Kidney glomerular epithelial cell (primary cell): ENCODE measurements around the gene CNTNAP2.

Experiments
- DNase-seq: peaks from one replicate; lab custom pipeline; 2025; lab: John Stamatoyannopoulos, UW

CNTNAP2 gene

DNA sequence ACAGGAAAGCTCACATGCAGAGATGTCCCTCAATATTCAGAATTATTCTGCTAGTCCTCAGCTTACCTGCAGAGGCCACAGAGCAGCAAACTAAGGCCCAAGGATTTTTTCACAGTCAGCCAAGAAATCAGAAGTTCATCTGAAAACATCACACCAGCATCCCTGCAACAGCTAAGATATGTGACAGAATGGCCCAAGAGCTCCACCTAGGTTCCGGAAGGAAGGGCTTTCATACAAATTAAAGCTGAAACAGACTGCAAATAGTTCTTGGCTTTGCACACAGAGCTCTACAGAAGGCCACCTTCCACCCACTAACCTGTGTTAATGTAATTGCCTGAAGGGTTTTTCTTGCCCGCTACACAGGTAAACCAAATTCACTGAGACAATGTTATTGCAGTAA, 2035.2 kb downstream of the CNTNAP2 start:
- DNase-seq = no peak

DNA sequence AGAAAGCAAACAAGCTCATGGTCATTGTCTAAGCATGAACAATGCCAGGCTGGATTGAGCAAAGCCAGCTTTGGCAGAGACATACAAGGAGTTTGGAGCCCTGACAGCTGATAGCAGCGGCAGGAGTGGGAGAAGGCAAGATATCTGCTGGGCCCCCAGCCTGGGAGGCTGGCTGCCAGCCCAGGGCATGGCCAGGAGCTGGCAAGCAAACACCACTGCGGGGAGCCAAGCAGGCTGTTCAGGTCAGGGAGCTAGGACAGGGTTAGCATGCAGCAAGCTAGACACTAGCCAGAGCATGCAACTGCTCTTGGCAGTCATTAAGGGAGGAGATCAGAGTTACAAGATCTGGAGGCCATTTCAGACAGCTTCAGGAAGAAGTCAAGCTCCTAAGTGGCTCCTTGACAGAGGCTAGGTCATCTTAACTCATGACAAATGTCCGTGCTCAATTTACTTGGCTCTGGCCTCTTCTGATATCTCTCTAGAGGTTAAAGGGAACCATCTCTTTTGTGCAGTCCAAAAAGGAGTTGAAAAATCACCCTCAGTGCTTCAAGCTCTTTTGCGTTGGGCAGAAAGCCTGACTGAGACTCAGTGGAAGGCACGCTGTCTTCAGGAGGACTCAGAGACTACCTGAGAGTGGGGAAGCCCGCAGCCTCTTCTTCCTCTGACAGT, 2037.1 kb downstream of the CNTNAP2 start:
- DNase-seq = no peak

DNA sequence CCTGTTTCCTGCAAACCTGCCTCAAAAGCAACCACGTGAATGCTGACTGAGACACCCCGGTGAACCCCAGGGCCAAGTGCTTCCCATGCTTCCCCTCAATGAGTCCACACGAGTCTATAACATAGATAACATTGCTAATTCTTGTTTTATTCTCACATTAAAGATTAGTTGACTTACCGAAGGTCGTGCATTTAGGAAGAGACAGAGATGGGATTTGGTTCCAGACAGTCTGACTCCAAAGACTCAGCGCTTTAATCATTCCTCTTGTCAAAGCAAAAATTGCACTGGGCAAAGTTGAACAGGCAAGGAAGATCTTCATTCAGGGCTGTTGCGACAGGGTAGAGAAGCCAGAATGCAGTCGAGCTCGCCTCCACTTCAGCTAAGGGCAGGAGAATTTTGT, 2038.4 kb downstream of the CNTNAP2 start:
- no peak for DNase-seq

DNA sequence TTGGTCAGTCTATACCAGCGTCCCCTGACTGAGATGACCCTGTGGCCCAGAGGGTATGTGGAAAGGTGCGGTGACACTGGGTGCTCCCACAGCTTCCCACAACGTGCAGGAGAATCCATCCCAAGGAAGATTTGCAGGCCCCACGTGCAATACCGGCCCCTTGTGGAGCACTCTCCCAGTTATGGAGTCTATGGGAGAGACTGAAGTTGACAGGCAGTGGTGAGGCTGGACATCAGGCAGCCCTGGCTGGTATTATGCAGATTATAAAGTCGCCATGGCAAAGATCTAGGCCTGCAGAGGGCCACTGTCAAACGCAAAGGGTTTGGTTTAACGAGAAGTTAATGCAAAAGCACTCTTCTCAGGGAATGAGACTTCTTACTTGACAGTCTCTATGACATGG, 2039.2 kb downstream of the CNTNAP2 start:
- no peak for DNase-seq

DNA sequence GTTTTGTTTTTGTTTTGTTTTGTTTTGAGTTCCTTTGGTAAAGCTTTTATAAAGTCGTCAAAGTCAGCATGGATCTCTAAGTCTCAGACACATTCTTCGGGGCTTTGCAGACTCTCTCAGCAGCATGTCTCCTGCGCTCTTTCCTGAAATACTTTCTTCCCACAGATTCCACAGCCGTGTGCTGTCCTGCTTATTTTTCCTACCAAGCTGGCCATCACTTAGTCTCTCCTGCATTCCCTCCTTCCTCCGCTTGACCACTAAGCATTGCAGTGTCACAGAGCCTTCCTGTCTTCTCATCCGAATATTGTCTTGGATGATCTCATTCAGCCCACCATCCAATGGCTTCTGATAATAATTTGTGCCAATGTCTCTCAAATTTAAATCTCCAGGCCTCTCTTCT, 2039.6 kb downstream of the CNTNAP2 start:
- DNase-seq = no peak

DNA sequence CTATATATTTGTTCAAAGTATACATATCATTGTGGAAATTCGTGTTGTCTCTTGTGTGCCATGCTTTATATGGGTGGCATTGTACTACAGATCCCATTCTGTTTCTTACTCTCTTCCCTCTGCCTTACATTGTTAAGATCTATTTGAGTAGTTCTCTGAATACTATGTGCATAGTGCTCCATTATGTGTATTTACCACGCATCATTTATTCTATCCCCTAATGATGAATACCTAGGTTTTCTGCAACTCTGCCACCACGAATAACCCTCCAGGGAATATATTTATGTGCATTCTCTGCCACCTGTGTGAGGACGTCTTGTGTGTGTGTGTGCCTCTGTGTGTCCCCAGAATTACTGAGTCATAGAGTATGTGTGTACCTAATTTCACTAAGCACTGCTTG, 2042.7 kb downstream of the CNTNAP2 start:
- no peak for DNase-seq

DNA sequence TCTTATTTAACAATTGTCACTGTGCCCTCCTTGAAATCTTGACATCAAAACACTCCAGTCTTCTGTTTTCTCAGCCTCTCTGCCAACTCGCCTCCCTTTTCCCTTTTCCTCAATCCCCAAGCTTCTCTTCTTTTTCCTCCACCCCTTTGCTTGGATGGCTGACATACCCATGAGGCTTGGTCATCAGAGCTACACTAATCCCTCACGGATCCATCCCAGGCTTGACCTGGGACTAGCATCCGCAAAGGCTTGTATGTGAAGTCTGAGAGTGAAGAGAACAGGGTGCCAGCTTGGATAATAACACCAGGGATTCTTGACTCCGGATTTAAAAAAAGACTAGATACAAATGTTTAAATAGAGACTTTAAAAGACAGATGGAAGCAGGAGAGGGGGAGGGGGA, 2045.2 kb downstream of the CNTNAP2 start:
- no peak for DNase-seq

DNA sequence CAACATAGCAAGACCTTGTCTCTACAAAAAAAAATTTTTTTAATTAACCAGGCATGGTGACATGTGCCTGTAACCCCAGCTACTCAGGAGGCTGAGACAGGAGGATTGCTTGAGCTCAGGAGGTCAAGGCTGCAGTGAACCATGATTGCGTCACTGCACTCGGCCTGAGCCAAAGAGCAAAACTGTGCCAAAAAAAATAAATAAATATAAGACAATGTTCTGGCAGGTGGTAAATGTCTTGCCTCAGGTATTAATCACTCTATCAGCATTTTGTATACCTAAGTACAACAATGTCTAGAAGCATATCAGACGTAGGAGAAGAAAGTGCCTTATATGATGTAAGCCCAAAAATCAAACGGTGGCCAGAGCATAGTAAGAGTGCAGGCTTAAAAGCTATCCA, 2046.2 kb downstream of the CNTNAP2 start:
- no peak for DNase-seq

DNA sequence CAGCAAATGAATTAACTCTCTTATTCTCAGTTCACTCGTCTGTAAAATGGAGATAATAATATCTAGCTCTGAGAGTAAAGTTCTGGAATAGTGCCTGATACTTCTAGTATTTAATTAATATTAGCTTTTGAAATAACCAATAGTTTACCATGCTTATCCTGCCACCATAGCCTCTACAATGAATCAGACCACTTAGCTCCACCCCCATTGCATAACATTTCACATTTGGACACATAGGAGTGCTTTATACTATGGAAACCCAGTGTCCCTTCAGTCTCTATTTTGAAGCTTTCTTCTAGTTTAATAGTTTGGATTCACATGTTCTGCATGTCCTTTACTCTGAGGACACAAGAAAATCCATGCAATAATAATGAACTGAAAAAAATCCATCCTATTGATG, 2046.6 kb downstream of the CNTNAP2 start:
- no peak for DNase-seq

DNA sequence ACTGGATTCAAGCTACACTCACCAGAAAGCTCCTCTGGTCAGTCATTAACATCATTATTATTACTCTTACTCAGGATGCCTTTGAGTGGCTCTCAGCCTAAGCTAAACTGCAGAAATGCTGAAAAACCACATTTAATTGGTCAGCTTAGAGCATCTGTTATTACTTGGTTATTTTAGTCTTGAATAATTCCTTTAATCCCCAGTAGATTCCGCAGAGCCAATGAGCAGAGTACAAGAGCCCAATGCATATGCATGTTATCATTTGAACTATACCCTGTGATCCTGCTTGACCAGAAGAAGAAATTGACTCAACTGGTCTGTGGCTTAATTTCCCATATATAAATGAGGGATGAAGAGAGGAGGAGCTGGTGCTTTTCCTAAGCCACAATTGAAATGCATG, 2056.3 kb downstream of the CNTNAP2 start:
- no peak for DNase-seq

DNA sequence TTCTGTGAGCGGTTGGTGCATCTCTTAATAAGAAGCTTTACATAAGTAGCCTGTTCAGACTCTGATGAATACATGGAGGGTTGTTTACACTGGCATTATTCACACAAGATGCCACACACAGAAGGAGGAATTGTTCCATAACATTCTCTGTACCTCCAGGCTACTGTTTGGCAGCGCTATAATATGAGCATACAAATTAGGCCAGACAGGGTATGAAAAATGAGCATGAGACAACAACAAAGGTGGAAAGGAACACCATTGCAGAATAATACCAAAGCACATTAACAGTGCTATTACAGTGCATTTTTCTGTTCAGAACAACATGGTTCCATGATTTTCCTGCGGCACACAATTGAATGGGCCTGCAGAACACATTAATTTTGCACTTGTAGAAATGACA, 2056.8 kb downstream of the CNTNAP2 start:
- no peak for DNase-seq

DNA sequence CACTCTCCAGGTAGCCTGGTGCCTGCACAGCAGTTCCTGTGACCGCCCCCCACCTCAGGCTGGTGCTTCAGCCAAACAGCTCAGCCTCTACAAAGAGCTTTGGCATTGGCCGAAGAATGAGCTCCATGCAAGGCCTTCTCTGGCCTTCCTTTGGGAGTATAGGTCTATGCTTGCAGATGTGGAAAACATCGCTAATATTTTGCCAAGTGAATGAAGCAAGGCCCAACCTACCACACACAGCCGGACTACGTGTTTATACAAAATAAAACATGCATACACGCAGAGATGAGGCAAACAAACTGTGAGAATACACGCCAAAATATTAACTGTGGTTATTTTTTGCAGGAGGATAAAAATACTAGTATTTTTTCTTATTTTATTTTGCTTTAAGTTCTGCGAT, 2057.8 kb downstream of the CNTNAP2 start:
- no peak for DNase-seq

DNA sequence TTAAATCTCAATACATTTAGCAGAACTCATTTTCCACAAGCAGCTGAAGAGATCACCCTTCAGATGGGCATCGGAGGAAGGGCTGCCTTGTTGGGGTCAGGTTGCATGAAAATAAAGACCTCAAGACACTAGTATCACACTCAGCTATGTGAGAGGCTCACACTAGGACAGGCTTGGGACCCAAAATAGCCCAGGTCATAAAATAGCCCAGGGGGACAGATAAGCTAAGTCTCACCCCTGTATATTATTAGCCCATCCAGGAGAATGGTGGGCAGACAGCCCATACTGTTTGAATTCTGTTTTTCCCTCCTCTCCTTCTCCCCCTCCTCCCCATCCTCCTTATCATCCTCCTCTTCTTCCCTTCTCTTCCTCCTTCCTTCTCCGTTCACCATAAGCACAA, 2058.9 kb downstream of the CNTNAP2 start:
- no peak for DNase-seq

DNA sequence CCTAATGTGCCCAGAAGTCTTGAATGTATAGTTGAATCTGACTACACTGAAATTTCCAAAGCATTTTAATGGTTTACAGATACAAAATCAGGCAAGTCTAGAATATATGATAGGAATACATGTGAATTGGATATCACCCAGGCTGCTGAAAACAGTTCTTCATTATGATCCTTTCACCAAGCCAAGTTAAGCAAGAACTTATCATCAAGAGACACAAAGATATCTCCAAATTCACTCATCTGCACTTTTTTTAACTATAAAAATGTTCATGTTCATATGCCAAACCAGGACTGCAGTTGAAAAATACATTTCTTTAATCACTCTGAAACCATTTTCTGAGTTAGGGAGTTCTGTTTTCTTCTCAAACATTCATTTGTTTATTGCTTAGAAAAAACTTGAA, 2061.4 kb downstream of the CNTNAP2 start:
- DNase-seq = no peak

DNA sequence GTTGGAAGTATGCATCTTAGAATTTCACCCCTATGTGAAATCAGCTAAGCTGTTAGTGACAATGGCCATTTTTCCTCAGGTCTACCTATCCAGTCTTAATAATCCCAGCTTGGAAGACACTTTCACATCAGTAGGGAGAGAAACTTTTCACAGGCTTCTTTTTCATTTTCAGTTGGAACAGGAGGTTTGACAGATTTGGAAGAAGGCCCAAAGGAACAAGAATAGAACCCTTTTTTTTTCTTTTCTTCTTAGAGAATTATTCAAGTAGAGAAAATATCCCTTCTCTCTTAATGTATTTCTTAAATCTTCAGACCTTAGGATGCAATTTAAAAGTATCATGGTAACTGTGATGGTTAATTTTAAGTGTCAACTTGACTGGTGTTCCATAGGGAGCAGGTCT, 2063.5 kb downstream of the CNTNAP2 start:
- DNase-seq = no peak

DNA sequence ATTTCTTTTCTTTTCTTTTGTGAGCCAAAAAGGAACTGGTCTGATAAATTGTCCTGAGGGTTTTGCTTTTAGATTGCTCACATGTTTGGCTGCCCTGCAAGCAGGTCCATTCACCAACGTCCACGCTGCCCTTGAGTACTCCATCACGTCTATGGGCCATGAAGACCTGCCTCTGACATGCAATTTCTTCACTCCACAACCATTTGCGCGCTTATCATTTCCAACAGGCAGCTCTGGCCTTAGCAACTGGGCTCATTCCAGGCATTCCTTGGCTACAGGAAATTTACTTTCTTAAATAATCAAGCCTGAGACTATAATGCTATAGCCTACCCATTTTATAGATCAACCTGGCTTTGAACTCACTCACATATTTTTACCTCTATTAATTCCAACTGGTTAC, 2065.7 kb downstream of the CNTNAP2 start:
- DNase-seq = no peak

DNA sequence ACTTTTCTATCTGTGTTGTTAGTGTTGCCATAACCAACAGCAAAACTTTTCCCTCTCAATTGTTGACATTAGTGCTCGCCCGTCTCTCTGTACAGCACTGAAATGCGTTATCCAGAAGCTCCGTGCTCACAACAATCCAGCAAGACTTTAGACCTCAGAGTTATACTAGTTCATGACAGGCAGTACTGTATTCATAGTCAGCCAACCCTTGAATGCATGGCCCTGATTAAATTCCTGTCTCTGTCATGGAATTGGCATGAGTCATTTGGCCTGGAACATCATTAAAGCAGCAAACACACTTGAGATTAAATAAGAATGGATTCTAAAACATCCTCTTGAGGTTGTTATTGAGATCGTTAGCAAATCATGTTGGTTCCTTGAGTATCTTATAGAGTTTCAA, 2068.4 kb downstream of the CNTNAP2 start:
- DNase-seq = no peak

DNA sequence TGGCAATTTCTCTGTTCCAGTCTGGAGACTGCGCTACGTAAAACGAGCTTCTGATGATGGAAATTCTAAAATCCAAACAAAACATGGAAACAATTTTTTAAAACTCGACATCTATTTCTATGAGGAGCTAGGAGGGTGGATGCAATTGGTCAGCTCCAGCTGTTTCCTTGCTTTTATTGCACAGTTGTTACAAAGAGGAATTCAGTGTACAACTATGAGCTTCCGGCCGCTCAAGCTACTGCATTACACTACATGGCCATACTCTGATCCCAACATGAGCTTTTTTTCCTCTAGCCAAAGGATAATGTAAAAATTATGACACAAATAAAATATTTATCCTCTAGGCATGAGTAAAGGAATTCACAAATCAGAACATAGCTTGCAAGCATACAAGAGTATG, 2070.9 kb downstream of the CNTNAP2 start:
- DNase-seq = no peak

DNA sequence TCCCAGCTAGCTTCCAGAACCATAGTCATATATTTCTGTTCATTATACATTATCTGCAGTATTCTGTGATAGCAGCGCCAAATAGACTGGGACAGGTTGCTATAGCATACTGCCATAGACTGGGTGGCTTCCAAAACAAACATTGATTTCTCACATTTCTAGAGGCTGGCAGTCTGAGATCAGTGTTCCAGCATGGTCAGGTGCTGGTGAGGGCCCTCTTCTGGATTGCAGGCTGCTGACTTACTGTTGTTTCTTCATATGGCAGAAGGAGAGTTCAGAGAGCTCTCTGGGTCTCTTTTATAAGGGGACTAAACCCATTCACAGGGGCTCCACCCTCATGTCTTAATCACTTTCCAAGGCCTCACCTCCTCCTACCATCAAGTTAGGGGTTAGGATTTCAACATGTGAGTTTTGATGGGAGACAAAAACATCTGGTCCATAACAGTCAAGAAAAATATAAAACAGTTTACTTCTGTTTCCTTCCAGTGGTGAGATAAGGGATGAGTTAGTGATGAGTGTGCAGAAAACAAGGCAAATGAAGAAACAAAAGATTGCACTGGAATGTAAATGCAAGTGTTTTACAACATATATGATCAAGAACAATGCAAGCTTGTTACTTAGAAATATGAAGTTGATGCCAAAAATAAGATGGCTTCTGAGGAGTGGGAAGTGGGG, 2074.9 kb downstream of the CNTNAP2 start:
- no peak for DNase-seq

DNA sequence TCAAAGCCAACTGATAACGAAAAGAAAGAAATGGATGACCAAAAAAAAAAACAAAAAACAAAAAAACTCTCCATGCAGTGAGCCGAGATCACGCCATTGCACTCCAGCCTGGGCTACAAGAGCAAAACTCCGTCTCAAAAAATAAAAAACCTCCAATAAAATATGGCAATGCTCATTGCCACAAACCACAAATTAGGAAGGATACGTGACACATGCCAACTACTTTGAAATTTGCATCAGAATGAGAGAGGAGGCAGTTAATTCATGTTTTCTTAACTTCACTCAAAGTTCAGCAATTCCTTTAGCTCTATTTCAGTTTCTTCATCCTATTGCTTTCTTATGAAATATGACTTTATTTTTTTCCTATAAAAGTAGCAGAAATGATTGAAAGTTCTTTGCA, 2075.9 kb downstream of the CNTNAP2 start:
- DNase-seq = no peak

DNA sequence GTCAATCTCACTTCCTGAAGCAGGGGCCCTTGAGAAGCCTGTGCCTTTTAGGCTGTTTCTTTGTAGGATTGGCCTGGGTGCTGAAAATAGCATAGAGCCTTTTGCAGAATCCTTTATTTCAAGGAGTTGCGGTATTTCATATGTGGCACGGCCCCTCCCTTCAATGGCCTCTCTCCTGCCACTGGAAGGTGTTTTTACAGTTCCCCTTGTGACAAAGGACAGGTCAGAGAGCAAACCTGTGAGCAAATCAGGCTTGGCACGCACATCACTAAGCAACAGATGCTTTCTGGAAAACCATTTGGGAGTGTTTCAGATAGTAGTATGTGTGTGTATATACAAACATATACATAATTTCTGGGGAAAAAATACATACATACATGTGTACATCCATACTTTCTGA, 2085.4 kb downstream of the CNTNAP2 start:
- no peak for DNase-seq

DNA sequence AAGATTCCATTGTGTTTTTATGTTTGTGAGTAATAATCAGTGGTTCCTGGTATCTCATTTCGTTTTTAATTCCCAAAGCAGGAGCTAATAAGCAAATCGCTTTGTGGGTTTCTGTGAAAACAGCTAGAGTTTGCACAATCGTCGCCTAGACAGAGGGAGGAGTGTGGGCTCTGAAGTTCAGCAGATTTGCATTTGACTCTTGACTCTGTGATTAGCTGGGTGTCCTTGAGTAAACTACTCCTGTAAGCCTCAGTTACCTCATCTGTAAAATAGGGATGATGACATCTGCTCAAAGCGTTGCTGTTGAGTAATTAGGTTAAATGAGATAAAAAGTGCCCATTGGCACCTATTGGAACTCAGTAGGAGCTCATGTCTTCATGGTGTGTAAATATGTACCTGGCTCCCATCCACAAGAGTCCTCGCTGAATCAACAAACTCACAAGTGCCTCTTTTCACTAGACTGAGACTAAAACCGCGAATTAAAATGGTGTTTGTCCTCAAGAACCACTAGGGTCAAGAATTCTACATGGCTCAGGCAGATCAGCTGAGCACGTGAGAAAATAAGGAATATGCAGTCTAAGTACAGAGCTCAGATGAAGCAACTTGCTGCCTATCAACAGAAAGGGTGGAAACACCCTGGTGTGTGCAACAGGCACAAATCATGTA, 2088.2 kb downstream of the CNTNAP2 start:
- DNase-seq = no peak

DNA sequence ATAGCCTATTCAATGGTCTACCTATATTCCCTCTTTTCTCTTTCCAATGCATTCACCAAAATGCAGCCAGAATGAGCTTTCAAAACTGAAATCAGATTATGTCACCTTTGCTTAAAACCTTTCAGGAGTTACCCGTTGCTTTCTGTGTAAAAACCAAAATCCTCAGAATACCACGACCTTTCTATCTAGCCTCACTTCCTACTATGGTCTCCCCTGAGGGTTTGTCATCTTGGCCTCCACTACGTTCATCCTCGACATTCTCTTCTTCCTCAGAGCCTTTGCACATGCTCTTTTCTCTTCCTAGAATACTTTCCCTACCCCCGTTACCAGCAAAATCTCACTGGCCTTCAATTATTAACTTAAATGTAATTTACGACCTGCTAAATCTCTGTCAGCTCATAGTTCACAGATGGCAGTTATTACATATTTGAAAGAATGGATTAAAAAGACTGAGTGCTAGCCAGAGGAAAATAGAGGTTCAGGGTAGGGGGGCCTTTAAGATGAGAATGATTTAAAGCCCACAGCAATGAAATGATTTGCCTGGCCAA, 2093.1 kb downstream of the CNTNAP2 start:
- DNase-seq = no peak
